H1 (cell line): ENCODE measurements around the gene KCNMA1. TPM values are rescaled to one million over a fixed set of nuclear protein-coding genes. Genes with fewer than 3 reads are reported as not detected.

Experiments
- CTCF ChIA-PET: fragments of 300-600 bp; sonication (Branson Sonifier 250); formaldehyde crosslinking; loops from one replicate; lab custom pipeline; 2021; ENCODE audit not compliant: partially characterized antibody; lab: Charles Lee
- POLR2A ChIA-PET: fragments of 300-600 bp; sonication (Branson Sonifier 250); formaldehyde crosslinking; loops from one replicate; lab custom pipeline; 2021; ENCODE audit warnings: inconsistent platforms; ENCODE audit not compliant: partially characterized antibody; lab: Charles Lee
- DNase-seq, 2 experiments: peaks; one replicate each; pipeline versions ENCODE4 v3.0.0 to v3.0.0-alpha.2; 2010 to 2022; ENCODE audit warnings: low spot score in 2 of 2, low read depth in 1 of 2, mixed read lengths in 1 of 2
- FAIRE-seq: peaks from 2 replicates; lab custom pipeline; 2011; peaks lifted over from hg19 to GRCh38; lab: Jason Lieb, UNC
- H2AFZ ChIP-seq: 2 replicates; pipeline ENCODE4 v1.8.1; 2012; ENCODE audit warnings: low read length, inconsistent platforms
- H2AK5ac ChIP-seq: 2 replicates; pipeline ENCODE4 v1.6.1; 2013; ENCODE audit warnings: low read depth, low read length
- H2BK120ac ChIP-seq: replicated peaks from 2 replicates; pipeline ENCODE3; 2013; ENCODE audit warnings: low read depth, low read length, inconsistent platforms
- H2BK12ac ChIP-seq: 2 replicates; pipeline ENCODE4 v1.6.1; 2013; ENCODE audit warnings: low read depth, low read length
- H2BK15ac ChIP-seq: 2 replicates; pipeline ENCODE4 v1.6.1; 2013; ENCODE audit warnings: low read length
- H2BK20ac ChIP-seq: 2 replicates; pipeline ENCODE4 v1.6.1; 2013; ENCODE audit warnings: low read length
- H2BK5ac ChIP-seq: 2 replicates; pipeline ENCODE4 v1.6.1; 2013; ENCODE audit warnings: low read depth, low read length
- H3K14ac ChIP-seq: 2 replicates; pipeline ENCODE4 v1.6.1; 2013; ENCODE audit warnings: inconsistent platforms; ENCODE audit not compliant: insufficient read length
- H3K18ac ChIP-seq: 2 replicates; pipeline ENCODE4 v1.6.1; 2013; ENCODE audit warnings: low read length; ENCODE audit errors: extremely low read depth
- H3K23ac ChIP-seq: 2 replicates; pipeline ENCODE4 v1.6.1; 2013; ENCODE audit warnings: inconsistent platforms; ENCODE audit not compliant: insufficient read length
- H3K23me2 ChIP-seq: 2 replicates; pipeline ENCODE4 v1.6.1; 2013; ENCODE audit warnings: low read depth, low read length
- H3K27ac ChIP-seq: 2 replicates; pipeline ENCODE4 v1.6.1; 2011; ENCODE audit warnings: low read depth, low read length, inconsistent platforms
- H3K27me3 ChIP-seq, 4 experiments: replicated peaks in 1 of 4; 1 replicate in 1 of 4; 2 replicates in 3 of 4; pipeline versions ENCODE4 v1.6.1 to v1.8.1; 2011 to 2013; ENCODE audit warnings: low read length in 3 of 4, mild to moderate bottlenecking in 3 of 4, inconsistent platforms in 2 of 4, mixed read lengths in 2 of 4, moderate library complexity in 1 of 4; ENCODE audit not compliant: control insufficient read depth in 3 of 4, insufficient read depth in 3 of 4; ENCODE audit errors: extremely low read depth in 1 of 4
- H3K36me3 ChIP-seq, 4 experiments: 2 replicates each; pipeline versions ENCODE4 v1.6.1 to v1.8.1; 2011 to 2013; ENCODE audit warnings: mild to moderate bottlenecking in 4 of 4, low read length in 3 of 4, moderate library complexity in 2 of 4, control low read depth in 1 of 4, inconsistent platforms in 1 of 4; ENCODE audit not compliant: insufficient read depth in 4 of 4, control insufficient read depth in 2 of 4
- H3K4ac ChIP-seq: replicated peaks from 2 replicates; pipeline ENCODE3; 2013; ENCODE audit warnings: low read length, low read depth, mixed read lengths, inconsistent platforms; ENCODE audit not compliant: insufficient read length
- H3K4me1 ChIP-seq, 4 experiments: replicated peaks in 1 of 4; 1 replicate in 1 of 4; 2 replicates in 3 of 4; pipeline versions ENCODE4 v1.6.1 to v1.8.1; 2011 to 2013; ENCODE audit warnings: low read length in 3 of 4, inconsistent platforms in 2 of 4, mixed read lengths in 1 of 4; ENCODE audit not compliant: insufficient read depth in 4 of 4, control insufficient read depth in 3 of 4
- H3K4me2 ChIP-seq, 2 experiments: 2 replicates each; pipeline versions ENCODE4 v1.6.1 to v1.8.1; 2011 to 2013; ENCODE audit warnings: low read depth in 2 of 2, low read length in 2 of 2, control low read depth in 1 of 2, inconsistent platforms in 1 of 2, mild to moderate bottlenecking in 1 of 2; ENCODE audit not compliant: insufficient read depth in 1 of 2
- H3K4me3 ChIP-seq, 4 experiments: fragments of 200-600, 300-600 bp in 1 of 4; sonication (generic), shearing (Covaris generic), sonication (Bioruptor Twin) in 1 of 4; 2 replicates each; pipeline versions ENCODE4 v1.5.1 to v1.8.1; 2011 to 2016; ENCODE audit warnings: low read length in 4 of 4, low read depth in 3 of 4, control low read depth in 2 of 4, inconsistent platforms in 2 of 4, mild to moderate bottlenecking in 2 of 4, mixed read lengths in 1 of 4, moderate library complexity in 1 of 4; ENCODE audit not compliant: insufficient read depth in 2 of 4; ENCODE audit errors: extremely low read depth in 1 of 4
- H3K56ac ChIP-seq: replicated peaks from 2 replicates; pipeline ENCODE3; 2013; ENCODE audit warnings: low read depth, mild to moderate bottlenecking, mixed read lengths, low read length, inconsistent platforms; ENCODE audit not compliant: insufficient read length
- H3K79me1 ChIP-seq: 2 replicates; pipeline ENCODE4 v1.6.1; 2013; ENCODE audit warnings: low read depth, low read length, control low read depth
- H3K79me2 ChIP-seq, 2 experiments: 2 replicates each; pipeline versions ENCODE4 v1.6.1 to v1.8.1; 2012 to 2013; ENCODE audit warnings: low read length in 2 of 2, mild to moderate bottlenecking in 2 of 2, inconsistent platforms in 1 of 2; ENCODE audit not compliant: insufficient read depth in 2 of 2, control insufficient read depth in 1 of 2
- H3K9ac ChIP-seq, 4 experiments: replicated peaks in 1 of 4; 1 replicate in 1 of 4; 2 replicates in 3 of 4; pipeline versions ENCODE4 v1.6.1 to v1.8.1; 2011 to 2013; ENCODE audit warnings: low read depth in 3 of 4, low read length in 3 of 4, control low read depth in 2 of 4, mild to moderate bottlenecking in 2 of 4, moderate library complexity in 2 of 4, inconsistent platforms in 1 of 4; ENCODE audit errors: extremely low read depth in 1 of 4
- H3K9me3 ChIP-seq, 2 experiments: 2 replicates each; pipeline versions ENCODE4 v1.6.1 to v1.8.1; 2012 to 2013; ENCODE audit warnings: mild to moderate bottlenecking in 2 of 2, moderate library complexity in 2 of 2, control low read depth in 1 of 2, inconsistent platforms in 1 of 2, low read depth in 1 of 2, low read length in 1 of 2, mixed read lengths in 1 of 2; ENCODE audit not compliant: insufficient read depth in 2 of 2
- H4K20me1 ChIP-seq, 2 experiments: replicated peaks in 1 of 2; 2 replicates each; pipeline versions ENCODE3 to v1.8.1; 2011 to 2013; ENCODE audit warnings: inconsistent platforms in 2 of 2, low read length in 2 of 2, mild to moderate bottlenecking in 1 of 2; ENCODE audit not compliant: insufficient read depth in 2 of 2, control insufficient read depth in 1 of 2
- H4K5ac ChIP-seq: 2 replicates; pipeline ENCODE4 v1.6.1; 2013; ENCODE audit warnings: low read length, low read depth, mixed read lengths, inconsistent platforms; ENCODE audit not compliant: insufficient read length
- H4K8ac ChIP-seq: 2 replicates; pipeline ENCODE4 v1.8.0; 2013; ENCODE audit warnings: mild to moderate bottlenecking, moderate library complexity, low read length, inconsistent platforms; ENCODE audit not compliant: insufficient read depth; ENCODE audit errors: extremely low read depth
- H4K91ac ChIP-seq: replicated peaks from 2 replicates; pipeline ENCODE3; 2013; ENCODE audit warnings: low read length, mixed read lengths, inconsistent platforms; ENCODE audit not compliant: insufficient read length
- BACH1 ChIP-seq: IDR thresholded peaks from 2 replicates; pipeline ENCODE4 v1.6.1; 2012; ENCODE audit warnings: low read length, improper control_type of control experiment
- EGR1 ChIP-seq: IDR thresholded peaks from 2 replicates; pipeline ENCODE4 v1.6.1; 2011; ENCODE audit warnings: low read depth, low read length, borderline replicate concordance
- EP300 ChIP-seq, 2 experiments: IDR thresholded peaks; 1 replicate in 1 of 2; 2 replicates in 1 of 2; pipeline ENCODE4 v1.6.1; 2011 to 2012; ENCODE audit warnings: low read depth in 2 of 2, low read length in 2 of 2, mild to moderate bottlenecking in 2 of 2, borderline replicate concordance in 1 of 2, inconsistent platforms in 1 of 2, moderate library complexity in 1 of 2
- JUN ChIP-seq: IDR thresholded peaks from 2 replicates; pipeline ENCODE4 v1.6.1; 2011; ENCODE audit warnings: low read depth, mild to moderate bottlenecking, improper control_type of control experiment, low read length
- SUZ12 ChIP-seq: fragments of 200-600 bp; sonication (generic); IDR thresholded peaks from 2 replicates; pipeline ENCODE4 v1.6.1; 2012; ENCODE audit warnings: mild to moderate bottlenecking, inconsistent platforms, low read length, moderate library complexity, mixed read lengths
- WGBS, 2 experiments: shearing (Covaris generic) in 1 of 2; methylation state at CpG; one replicate each; pipeline versions ENCODE4 v1.1.6 to v1.1.7; 2013 to 2015; ENCODE audit warnings: low lambda C conversion rate in 2 of 2, mixed read lengths in 2 of 2, inconsistent platforms in 1 of 2, low coverage in 1 of 2, missing lambda C conversion rate in 1 of 2; ENCODE audit not compliant: insufficient replicate concordance in 2 of 2, insufficient coverage in 1 of 2, insufficient read length in 1 of 2; ENCODE audit errors: extremely low coverage in 1 of 2, missing lambda C conversion rate in 1 of 2; 5-methylcytosine and 5-hydroxymethylcytosine counted together
- polyA plus RNA-seq, 7 experiments: library from polyadenylated mRNA; depleted of rRNA in 3 of 7; stranded (reverse) in 5 of 7; unstranded in 2 of 7; fragments of >200 nt in 5 of 7; fragments of 200-250 nt in 2 of 7; gene quantifications; 1 replicate in 5 of 7; 2 replicates in 1 of 7; 4 replicates in 1 of 7; pipeline versions ENCODE4 v1.2.1 to v1.2.3, GENCODE V29; 2011 to 2013; ENCODE audit warnings: missing spikeins in 2 of 7, mixed read lengths in 2 of 7
- total RNA-seq: library from RNA; stranded (reverse); fragmentation: NEBNext Ultra II Directional; extraction: Animal tissue kit (Norgen Biotek cat#: 25700); gene quantifications from 2 replicates; pipeline ENCODE4 v1.2.1, GENCODE V29; 2021
- TF ChIP-seq, protein P1 (sequence below): IDR thresholded peaks from 2 replicates; pipeline ENCODE4 v1.6.1; 2011; ENCODE audit warnings: low read depth, mild to moderate bottlenecking, low read length; ENCODE audit not compliant: insufficient read depth

The KCNMA1 gene
- total and polyA plus RNA-seq, 2 of the 8 experiments (the other 6 are each of a cell fraction or from before 2014, with no cell fraction given) = 10.2 to 11.1 TPM

GRCh38 chr10:77661674-77662073 lies 24.1 kb upstream of the KCNMA1 start:
- Histone ChIP-seq H3K23ac (no peak overlapping the region), H3K18ac (no peak overlapping the region), H2BK12ac (0 out of 2 replicates have a peak overlapping the region, but pooled peaks have one; percentile 1), H4K5ac (no peak overlapping the region), H3K4me1 (peaks cover 0 to 8% (median 2%) of the 10 kb centered on the region in 4 experiments; a peak in 3 of 7 replicates), H3K4me2 (no peak overlapping the region), H2BK120ac (no peak overlapping the region), H3K79me2 (no peaks in the 10 kb centered on the region), H3K14ac (no peak overlapping the region), H4K8ac (no peak overlapping the region), H3K4me3 (no peak overlapping the region), H2BK15ac (no peak overlapping the region), H3K27ac (no peak overlapping the region), H3K23me2 (no peaks in the 10 kb centered on the region), H4K20me1 (no peaks in the 10 kb centered on the region), H3K36me3 (no peaks in the 10 kb centered on the region), H3K4ac (no peak overlapping the region), H3K9me3 (no peaks in the 10 kb centered on the region), H3K27me3 (no peaks in the 10 kb centered on the region), H4K91ac (peak overlapping the region; percentile 18), H3K9ac (no peak overlapping the region), H2AFZ (no peak overlapping the region), H2AK5ac (no peak overlapping the region), H2BK5ac (no peak overlapping the region), H3K79me1 (no peaks in the 10 kb centered on the region), H2BK20ac (peak overlapping the region; percentile 38; the same call in 1 of the 2 replicates), H3K56ac (no peak overlapping the region)
- ChIA-PET CTCF (interaction anchor here (0.5 to 2.4 kb wide), 8 partner anchors 10 to 403 kb away, joined by 3 to 7 read pairs (median 3); no protein-coding TSS in a partner anchor), POLR2A (no interaction called here)
- 88% methylated on average over 6 of the region's 6 CpGs; no CpG with 5 or more reads in 1 of the 2 experiments for WGBS, 2 experiments
- FAIRE-seq = no peak
- peak in 1 of 2 experiments; percentile 41 for DNase-seq
- TF ChIP-seq EP300 (IDR thresholded peaks at IDR 0.05; ENCODE audit: borderline replicate concordance in 1 of 2, low read depth in 2 of 2, low read length in 2 of 2) (no peak), SUZ12 (no peak), EGR1 (no peak), JUN (no peak), BACH1 (no peak)
- TF ChIP-seq, protein P1, sequence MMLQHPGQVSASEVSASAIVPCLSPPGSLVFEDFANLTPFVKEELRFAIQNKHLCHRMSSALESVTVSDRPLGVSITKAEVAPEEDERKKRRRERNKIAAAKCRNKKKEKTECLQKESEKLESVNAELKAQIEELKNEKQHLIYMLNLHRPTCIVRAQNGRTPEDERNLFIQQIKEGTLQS = no peak
